Right hindlimb (tissue), 1 donor: ENCODE results near the gene BAIAP2L2.
"Not testable (repeated sequence)": the region's sequence is repeated elsewhere in the genome, so short reads cannot be mapped to it uniquely, and the experiment has no call there.

ENCODE experiments used
- DNase-seq: peaks from one replicate; pipeline ENCODE4 v3.0.0-alpha.2; 2018

BAIAP2L2 gene

GRCh38 chr22:38110008-38110862, at the start of gene BAIAP2L2:
TSS of gene BAIAP2L2 (minus strand) at chr22:38110684. CDS start at chr22:38110525, 159 bp downstream.
- no peak for DNase-seq

DNA sequence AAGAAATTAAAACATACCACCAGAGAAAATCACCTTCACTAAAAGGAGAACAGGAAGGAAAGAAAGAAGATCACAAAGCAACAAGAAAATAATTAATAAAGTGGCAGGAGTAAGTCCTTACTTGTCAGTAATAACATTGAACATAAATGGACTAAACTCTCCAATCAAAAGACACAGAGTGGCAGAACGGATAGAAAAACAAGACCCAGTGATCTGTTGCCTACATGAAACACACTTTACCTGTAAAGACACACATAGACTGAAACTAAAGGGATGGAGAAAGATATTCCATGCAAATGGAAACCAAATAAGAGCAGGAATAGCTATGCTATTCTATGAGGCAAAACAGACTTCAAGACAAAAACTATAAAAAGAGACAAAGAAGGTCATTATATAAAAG, 45.2 kb upstream of the BAIAP2L2 start:
- DNase-seq, result no peak

DNA sequence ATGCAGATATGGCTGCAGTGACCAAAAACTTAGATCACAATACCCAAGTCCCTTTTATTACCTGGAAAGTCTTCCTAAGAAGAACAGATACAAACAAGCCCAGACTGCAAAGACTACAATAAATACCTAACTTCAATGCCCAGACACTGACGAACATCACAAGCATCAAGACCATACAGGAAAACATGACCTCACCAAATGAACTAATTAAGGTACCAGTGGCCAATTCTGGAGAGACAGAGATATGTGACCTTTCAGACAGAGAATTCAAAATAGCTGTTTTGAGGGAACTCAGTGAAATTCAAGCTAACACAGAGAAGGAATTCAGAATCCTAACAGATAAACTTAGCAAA, 44.1 kb upstream of the BAIAP2L2 start:
- DNase-seq, result not testable (repeated sequence)

- DNase-seq, result no peak
These were observed 43.5 kb upstream of the BAIAP2L2 start for GRCh38 chr22:38153821-38154562.

- DNase-seq, result no peak
These were observed 40.6 kb upstream of the BAIAP2L2 start for GRCh38 chr22:38151126-38151500.

GRCh38 chr22:38148245-38148644, 37.8 kb upstream of the BAIAP2L2 start:
- DNase-seq, result no peak

- not testable (repeated sequence) for DNase-seq
These were observed 35.7 kb upstream of the BAIAP2L2 start for GRCh38 chr22:38146166-38146565.

GRCh38 chr22:38144025-38144405, 33.5 kb upstream of the BAIAP2L2 start:
- no peak for DNase-seq

GRCh38 chr22:38142606-38143005, 32.1 kb upstream of the BAIAP2L2 start:
- DNase-seq, result no peak

- no peak for DNase-seq
These were observed 30.9 kb upstream of the BAIAP2L2 start for GRCh38 chr22:38141217-38141973.

DNA sequence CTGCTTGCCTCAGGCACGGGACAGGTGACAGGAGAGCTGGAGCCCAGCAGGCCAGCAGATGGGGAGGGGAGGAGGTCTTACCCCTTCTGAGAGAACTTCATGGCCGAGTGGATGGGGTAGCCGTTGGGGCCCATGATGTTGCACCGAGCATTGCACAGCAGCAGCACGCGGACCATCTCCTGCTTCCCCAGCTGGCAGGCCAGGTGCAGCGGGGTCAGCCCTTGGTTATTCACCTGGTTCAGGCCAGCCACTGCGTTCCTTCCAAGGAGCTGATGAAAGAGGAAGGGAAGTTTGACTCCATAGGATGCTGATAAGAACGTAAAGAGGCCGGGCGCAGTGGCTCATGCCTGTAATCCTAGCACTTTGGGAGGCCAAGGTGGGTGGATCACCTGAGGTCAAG, 29.4 kb upstream of the BAIAP2L2 start:
- DNase-seq, result no peak

GRCh38 chr22:38138961-38139360, 28.5 kb upstream of the BAIAP2L2 start:
- DNase-seq, result no peak

DNA sequence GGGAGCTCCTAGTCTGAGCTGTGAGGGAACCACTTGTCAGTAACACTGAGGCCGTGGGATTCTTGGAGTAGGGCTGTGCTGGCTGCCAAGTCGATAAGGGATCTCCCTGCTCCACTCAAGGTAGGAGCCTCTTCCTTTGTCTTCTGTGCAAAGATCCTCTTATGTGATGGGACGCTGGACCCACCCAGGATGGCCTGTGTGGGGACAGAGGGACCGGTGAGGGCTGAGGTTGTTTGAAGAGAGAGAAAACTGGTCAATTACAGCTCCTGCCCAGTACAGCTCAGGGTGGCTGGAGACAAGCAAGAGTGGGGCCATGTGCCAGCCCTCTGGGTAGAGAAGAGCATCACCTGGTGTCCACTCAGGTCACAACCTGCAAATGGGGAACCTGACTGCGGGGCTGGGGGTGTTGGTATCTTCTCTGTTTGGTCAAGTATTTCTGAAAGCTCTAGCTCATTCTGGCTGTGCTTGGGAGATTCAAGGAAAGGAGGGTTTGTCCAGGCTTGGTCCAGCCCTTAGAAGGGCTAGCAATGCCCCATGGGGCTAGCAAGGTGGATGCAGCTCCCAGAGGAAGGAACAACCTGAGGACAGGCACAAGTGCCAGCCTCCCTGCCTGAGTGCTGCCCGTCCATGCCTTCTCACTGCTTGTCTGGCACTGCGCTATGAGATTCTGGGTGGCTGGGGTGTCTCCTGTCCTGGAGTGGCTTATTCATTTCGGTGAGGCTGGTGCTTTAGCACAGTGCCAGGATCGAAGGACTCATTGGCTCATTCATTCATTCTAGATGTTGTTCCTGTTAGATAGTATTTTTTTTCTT, 27.6 kb upstream of the BAIAP2L2 start:
- no peak for DNase-seq

DNA sequence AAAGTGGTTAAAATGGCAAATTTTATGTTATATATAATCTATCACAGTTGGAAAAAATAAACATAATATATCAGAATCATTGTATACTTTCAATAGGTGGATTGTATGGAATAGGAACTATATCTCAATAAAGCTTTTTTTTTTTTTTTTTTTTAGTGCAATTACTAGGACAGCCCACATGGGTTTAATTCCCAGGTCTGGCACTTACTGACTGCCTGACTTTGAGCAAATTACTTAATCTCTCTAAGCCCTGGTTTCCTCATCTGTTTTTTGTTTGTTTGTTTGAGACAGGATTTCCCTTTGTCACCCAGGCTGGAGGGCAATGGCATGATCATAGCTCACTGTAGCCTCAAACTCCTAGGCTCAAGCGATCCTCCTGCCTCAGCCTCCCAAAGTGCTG, 26.1 kb upstream of the BAIAP2L2 start:
- no peak for DNase-seq

- DNase-seq, result no peak
These were observed 24.7 kb upstream of the BAIAP2L2 start for GRCh38 chr22:38135133-38135706.

- no peak for DNase-seq
These were observed 22.8 kb upstream of the BAIAP2L2 start for GRCh38 chr22:38133331-38133730.

GRCh38 chr22:38132794-38133193, 22.3 kb upstream of the BAIAP2L2 start:
- no peak for DNase-seq

DNA sequence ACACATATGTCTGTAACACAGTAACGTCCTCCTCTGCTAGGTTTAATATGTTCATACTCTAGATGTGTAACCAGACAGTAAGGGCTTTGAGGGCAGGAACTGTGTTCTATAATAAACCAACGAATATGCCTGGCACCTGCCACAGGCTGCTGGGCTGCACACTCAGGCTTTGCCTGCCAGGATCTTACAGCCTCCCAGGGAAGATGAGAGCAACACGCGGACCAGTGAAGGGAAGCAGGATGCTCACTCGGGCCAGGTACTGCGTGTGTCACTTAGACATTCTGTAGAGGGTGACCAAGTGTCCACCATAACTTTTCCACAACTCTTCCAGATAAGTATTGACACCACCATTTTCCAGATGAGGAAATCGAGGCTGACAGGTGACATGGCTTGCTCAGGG, 21.7 kb upstream of the BAIAP2L2 start:
- DNase-seq, result no peak

DNA sequence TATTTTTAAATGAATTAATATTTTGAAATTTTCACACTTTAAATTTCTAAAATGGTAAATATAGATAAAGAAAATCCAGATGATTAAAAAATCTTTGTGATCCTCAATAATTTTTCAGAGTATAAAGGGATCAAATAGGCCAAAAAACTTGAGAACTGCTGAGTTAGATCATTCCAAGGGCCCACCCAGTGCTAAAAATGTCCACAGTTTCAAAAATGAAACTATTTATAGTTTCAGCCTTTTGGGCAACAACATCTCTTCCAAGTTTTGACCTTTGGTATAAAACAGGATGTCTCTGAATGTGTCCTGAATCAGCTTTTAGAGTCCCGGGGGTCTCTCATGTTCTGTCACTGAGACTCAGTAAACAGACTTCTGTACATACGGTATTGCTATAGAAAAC, 20.9 kb upstream of the BAIAP2L2 start:
- DNase-seq, result no peak

DNA sequence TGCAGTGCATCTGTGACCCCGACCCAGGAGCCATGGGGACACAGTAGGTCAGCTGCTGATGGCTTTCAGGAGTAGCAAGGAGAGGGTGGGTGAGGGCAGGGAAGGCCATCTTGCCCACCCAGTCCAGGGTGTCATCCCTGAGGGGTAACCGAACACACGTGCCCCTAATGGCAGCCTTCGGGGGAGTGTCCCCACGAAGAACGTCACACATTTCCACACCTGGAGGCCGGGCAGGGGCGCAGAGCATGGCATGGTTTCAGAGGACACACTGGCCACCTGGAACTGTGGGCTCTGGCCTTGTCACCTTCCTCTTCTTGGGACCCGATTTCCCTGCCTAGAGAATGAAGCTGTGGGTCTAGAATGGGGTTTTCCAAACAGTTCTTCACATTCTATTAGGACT, 19.4 kb upstream of the BAIAP2L2 start:
- DNase-seq, result no peak

DNA sequence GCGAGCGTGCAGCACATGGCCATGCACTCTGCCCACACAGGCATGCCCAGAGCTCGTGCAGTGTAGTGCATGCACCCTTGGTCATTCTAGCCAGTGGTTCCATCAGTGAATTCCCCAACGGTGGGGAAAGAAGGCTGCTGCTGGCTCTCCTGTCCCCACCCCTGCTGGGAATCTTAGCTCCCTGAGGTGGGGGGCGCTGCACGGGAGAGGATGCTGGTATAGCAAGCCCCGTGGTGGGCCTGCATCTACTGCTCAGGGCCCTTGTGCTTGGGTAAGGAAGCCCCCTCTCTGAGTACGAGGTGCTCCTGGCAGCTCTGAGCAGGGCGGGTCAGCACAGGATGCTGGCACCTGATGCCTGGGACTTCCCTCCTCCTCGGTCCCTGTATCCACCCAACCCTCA, 18.5 kb upstream of the BAIAP2L2 start:
- DNase-seq, result no peak

GRCh38 chr22:38127869-38128268, 17.4 kb upstream of the BAIAP2L2 start:
- DNase-seq, result no peak
